Lower lobe of right lung (tissue), 2 donors: Measurements from ENCODE around the gene NUP160. TPM values are rescaled to one million over a fixed set of nuclear protein-coding genes. Genes with fewer than 3 reads are reported as not detected.
"Not testable (repeated sequence)": the region's sequence is repeated elsewhere in the genome, so short reads cannot be mapped to it uniquely, and the experiment has no call there.

Experiments
- ATAC-seq, 2 donors: fragments of 200-7000 bp; cut with Tn5 transposase; one replicate each; pipeline ENCODE4 v1.9.1; 2020 to 2022; ENCODE audit warnings: mild to moderate bottlenecking in 2 of 2, moderate library complexity in 2 of 2
- DNase-seq: peaks from one replicate; pipeline ENCODE4 v3.0.0-alpha.2; 2020
- H3K27ac ChIP-seq: fragments of 200-600 bp; one replicate; pipeline ENCODE4 v1.8.0; 2022
- H3K27me3 ChIP-seq: fragments of 200-600 bp; one replicate; pipeline ENCODE4 v1.8.0; 2022; ENCODE audit warnings: low read depth
- H3K36me3 ChIP-seq: fragments of 200-600 bp; one replicate; pipeline ENCODE4 v1.8.0; 2022; ENCODE audit warnings: mild to moderate bottlenecking
- H3K4me1 ChIP-seq: fragments of 200-600 bp; one replicate; pipeline ENCODE4 v1.8.0; 2022
- H3K4me3 ChIP-seq: fragments of 200-600 bp; one replicate; pipeline ENCODE4 v1.8.0; 2022; ENCODE audit warnings: mild to moderate bottlenecking
- H3K9me3 ChIP-seq: fragments of 200-600 bp; one replicate; pipeline ENCODE4 v1.8.0; 2022
- CTCF ChIP-seq: fragments of 200-600 bp; IDR thresholded peaks from one replicate; pipeline ENCODE4 v1.8.0; 2022; ENCODE audit warnings: antibody characterized with exemption, mild to moderate bottlenecking
- intact Hi-C: fragments of 100-400 bp; cut with DNase I; formaldehyde crosslinking; loops from one replicate; pipeline ENCODE4 v1.11.0; 2022
- total RNA-seq: library from RNA; stranded (reverse); fragmentation: NEBNext Ultra II Directional; extraction: Animal tissue kit (Norgen Biotek cat#: 25700); gene quantifications from one replicate; pipeline ENCODE4 v1.2.1, GENCODE V29; 2021
- donor health status: DM: no; HTN: yes; CAD: no; lungs with severe emphysema.

NUP160 gene
- total RNA-seq, 1 donor from 2014 or later: 43.3 TPM

GRCh38 chr11:47800759-47801158 lies 47.4 kb downstream of the NUP160 start:
- H3K4me1 ChIP-seq: no peaks in the 10 kb centered on the region
- H3K9me3 ChIP-seq: no peaks in the 10 kb centered on the region
- H3K27me3 ChIP-seq: no peaks in the 10 kb centered on the region
- DNase-seq (no peak), ATAC-seq (no peak)
- H3K4me3 ChIP-seq: no peak overlapping the region
- no peak overlapping the region for H3K27ac ChIP-seq
- TF ChIP-seq CTCF: no peak
- H3K36me3 ChIP-seq: peaks cover 100% of the 10 kb centered on the region
- intact Hi-C loops: no loop called here

- ATAC-seq (no peak), DNase-seq (no peak)
- intact Hi-C loops: no loop called here
- Histone ChIP-seq H3K36me3 (peaks cover 100% of the 10 kb centered on the region), H3K4me1 (no peaks in the 10 kb centered on the region), H3K4me3 (no peak overlapping the region), H3K27ac (no peak overlapping the region), H3K27me3 (no peaks in the 10 kb centered on the region), H3K9me3 (no peaks in the 10 kb centered on the region)
- TF ChIP-seq CTCF: no peak
Observed at GRCh38 chr11:47797633-47798032, 50.5 kb downstream of the NUP160 start.

- no peak overlapping the region for H3K4me3 ChIP-seq
- no peak for ATAC-seq
- H3K36me3 ChIP-seq: peaks cover 99% of the 10 kb centered on the region
- no peaks in the 10 kb centered on the region for H3K27me3 ChIP-seq
- no peaks in the 10 kb centered on the region for H3K9me3 ChIP-seq
- no peak for TF ChIP-seq CTCF
- no peaks in the 10 kb centered on the region for H3K4me1 ChIP-seq
- peak overlapping the region; percentile 13 for H3K27ac ChIP-seq
- DNase-seq: no peak
- intact Hi-C loops: no loop called here
Observed at GRCh38 chr11:47791774-47792430, 56.2 kb downstream of the NUP160 start.

- ATAC-seq, DNase-seq, H3K4me3 ChIP-seq, H3K4me1 ChIP-seq, H3K27me3 ChIP-seq, intact Hi-C loops, H3K27ac ChIP-seq, H3K9me3 ChIP-seq: not testable (repeated sequence)
- H3K36me3 ChIP-seq: peaks cover 99% of the 10 kb centered on the region
Observed at GRCh38 chr11:47790017-47790416, 58.1 kb downstream of the NUP160 start.

GRCh38 chr11:47788181-47788580 lies 60.0 kb downstream of the NUP160 start:
- DNase-seq: no peak
- peaks cover 99% of the 10 kb centered on the region for H3K36me3 ChIP-seq
- no peak overlapping the region for H3K27ac ChIP-seq
- H3K9me3 ChIP-seq: no peaks in the 10 kb centered on the region
- no peaks in the 10 kb centered on the region for H3K27me3 ChIP-seq
- TF ChIP-seq CTCF: no peak
- intact Hi-C loops: no loop called here
- H3K4me1 ChIP-seq: no peaks in the 10 kb centered on the region
- no peak for ATAC-seq
- no peak overlapping the region for H3K4me3 ChIP-seq

- H3K9me3 ChIP-seq: no peaks in the 10 kb centered on the region
- intact Hi-C loops: no loop called here
- no peak for TF ChIP-seq CTCF
- no peak for DNase-seq
- H3K27me3 ChIP-seq: no peaks in the 10 kb centered on the region
- H3K4me3 ChIP-seq: no peak overlapping the region
- H3K4me1 ChIP-seq: no peaks in the 10 kb centered on the region
- H3K36me3 ChIP-seq: peaks cover 99% of the 10 kb centered on the region
- ATAC-seq: no peak
- no peak overlapping the region for H3K27ac ChIP-seq
Observed at GRCh38 chr11:47786373-47786772, 61.8 kb downstream of the NUP160 start.
